Measurements from ENCODE around the gene COL4A6.
"Not testable (repeated sequence)": the region's sequence is repeated elsewhere in the genome, so short reads cannot be mapped to it uniquely, and the experiment has no call there.

Gene COL4A6

GRCh38 chrX:108435261-108435660, 3.0 kb downstream of the COL4A6 start:
- TF ChIP-seq POLR2A (IDR thresholded peaks at IDR 0.05; ENCODE audit: low read length), result no peak
- no peak for TF ChIP-seq GATA1 (IDR thresholded peaks at IDR 0.05; ENCODE audit: low read depth, low read length)

GRCh38 chrX:108426262-108426661, 12.0 kb downstream of the COL4A6 start:
- TF ChIP-seq GATA1 (IDR thresholded peaks at IDR 0.05; ENCODE audit: low read depth, low read length) (no peak), POLR2A (IDR thresholded peaks at IDR 0.05; ENCODE audit: low read length) (no peak)
- no peak for DNase-seq

More at GRCh38 chrX:108435261-108435660, 3.0 kb downstream of the COL4A6 start:
- DNase-seq, result no peak

GRCh38 chrX:108420481-108420880, 17.7 kb downstream of the COL4A6 start:
- TF ChIP-seq GATA1 (IDR thresholded peaks at IDR 0.05; ENCODE audit: low read depth, low read length) (no peak), POLR2A (IDR thresholded peaks at IDR 0.05; ENCODE audit: low read length) (no peak)
- DNase-seq, result no peak

- TF ChIP-seq POLR2A (IDR thresholded peaks at IDR 0.05; ENCODE audit: low read length) (no peak), GATA1 (IDR thresholded peaks at IDR 0.05; ENCODE audit: low read depth, low read length) (no peak)
- no peak for DNase-seq
Observed at GRCh38 chrX:108419401-108419800, 18.8 kb downstream of the COL4A6 start.

GRCh38 chrX:108417257-108417656, 21.0 kb downstream of the COL4A6 start:
- DNase-seq, result no peak
- TF ChIP-seq GATA1 (IDR thresholded peaks at IDR 0.05; ENCODE audit: low read depth, low read length), result no peak
- TF ChIP-seq POLR2A (IDR thresholded peaks at IDR 0.05; ENCODE audit: low read length), result no peak

GRCh38 chrX:108415891-108416290, 22.3 kb downstream of the COL4A6 start:
- DNase-seq, result no peak
- TF ChIP-seq POLR2A (IDR thresholded peaks at IDR 0.05; ENCODE audit: low read length), result no peak
- no peak for TF ChIP-seq GATA1 (IDR thresholded peaks at IDR 0.05; ENCODE audit: low read depth, low read length)

GRCh38 chrX:108415146-108415545, 23.1 kb downstream of the COL4A6 start:
- no peak for TF ChIP-seq POLR2A (IDR thresholded peaks at IDR 0.05; ENCODE audit: low read length)
- TF ChIP-seq GATA1 (IDR thresholded peaks at IDR 0.05; ENCODE audit: low read depth, low read length), result no peak
- DNase-seq, result no peak

GRCh38 chrX:108412783-108413182, 25.4 kb downstream of the COL4A6 start:
- TF ChIP-seq GATA1 (IDR thresholded peaks at IDR 0.05; ENCODE audit: low read depth, low read length) (no peak), POLR2A (IDR thresholded peaks at IDR 0.05; ENCODE audit: low read length) (no peak)
- DNase-seq, result no peak

GRCh38 chrX:108399418-108400165, 38.6 kb downstream of the COL4A6 start:
- TF ChIP-seq GATA1 (IDR thresholded peaks at IDR 0.05; ENCODE audit: low read depth, low read length), result no peak
- DNase-seq, result no peak

GRCh38 chrX:108397627-108398391, 40.4 kb downstream of the COL4A6 start:
- DNase-seq, result no peak
- TF ChIP-seq POLR2A (IDR thresholded peaks at IDR 0.05; ENCODE audit: low read length) (no peak), GATA1 (IDR thresholded peaks at IDR 0.05; ENCODE audit: low read depth, low read length) (no peak)

- DNase-seq, result no peak
- TF ChIP-seq GATA1 (IDR thresholded peaks at IDR 0.05; ENCODE audit: low read depth, low read length), result no peak
- no peak for TF ChIP-seq POLR2A (IDR thresholded peaks at IDR 0.05; ENCODE audit: low read length)
Observed at GRCh38 chrX:108396986-108397385, 41.2 kb downstream of the COL4A6 start.

GRCh38 chrX:108396188-108396891, 41.9 kb downstream of the COL4A6 start:
- no peak for DNase-seq
- no peak for TF ChIP-seq GATA1 (IDR thresholded peaks at IDR 0.05; ENCODE audit: low read depth, low read length)

GRCh38 chrX:108390976-108391717, 47.1 kb downstream of the COL4A6 start:
- not testable (repeated sequence) for DNase-seq

- TF ChIP-seq POLR2A (IDR thresholded peaks at IDR 0.05; ENCODE audit: low read length), result no peak
- no peak for TF ChIP-seq GATA1 (IDR thresholded peaks at IDR 0.05; ENCODE audit: low read depth, low read length)
- no peak for DNase-seq
Observed at GRCh38 chrX:108384783-108385182, 53.4 kb downstream of the COL4A6 start.
